DND-41 (cell line): ENCODE data around the gene KIAA1328.

Source experiments
- ATAC-seq: fragments of 200-7000 bp; cut with Tn5 transposase; 3 replicates; pipeline ENCODE4 v1.9.1; 2021; ENCODE audit warnings: low read depth; ENCODE audit not compliant: insufficient read depth
- DNase-seq: peaks from one replicate; pipeline ENCODE4 v3.0.0-alpha.2; 2020
- H2AFZ ChIP-seq: 2 replicates; pipeline ENCODE4 v1.6.0; 2012; ENCODE audit warnings: low read depth, low read length
- H3K27ac ChIP-seq: 2 replicates; pipeline ENCODE4 v1.5.1; 2012; ENCODE audit warnings: low read length, inconsistent platforms
- H3K27me3 ChIP-seq: fragments of 200-600 bp; sonication (generic); 2 replicates; pipeline ENCODE4 v1.6.0; 2012; ENCODE audit warnings: low read length, mild to moderate bottlenecking, inconsistent platforms; ENCODE audit not compliant: insufficient read depth, poor library complexity
- H3K36me3 ChIP-seq: 2 replicates; pipeline ENCODE4 v1.5.1; 2012; ENCODE audit warnings: low read length, inconsistent platforms; ENCODE audit not compliant: insufficient read depth
- H3K4me1 ChIP-seq: 2 replicates; pipeline ENCODE4 v1.5.1; 2012; ENCODE audit warnings: mild to moderate bottlenecking, low read length; ENCODE audit not compliant: insufficient read depth
- H3K4me2 ChIP-seq: 2 replicates; pipeline ENCODE4 v1.6.0; 2012; ENCODE audit warnings: mild to moderate bottlenecking, moderate library complexity, low read length, inconsistent platforms; ENCODE audit not compliant: insufficient read depth
- H3K4me3 ChIP-seq, 2 experiments: fragments of 200-600 bp in 1 of 2; shearing (Covaris generic) in 1 of 2; 2 replicates each; pipeline ENCODE4 v1.5.1; 2012 to 2016; ENCODE audit warnings: inconsistent platforms in 2 of 2, low read length in 2 of 2, mild to moderate bottlenecking in 2 of 2, low read depth in 1 of 2, moderate library complexity in 1 of 2
- H3K79me2 ChIP-seq: 2 replicates; pipeline ENCODE4 v1.6.0; 2012; ENCODE audit warnings: low read length, inconsistent platforms; ENCODE audit not compliant: insufficient read depth
- H3K9ac ChIP-seq: 2 replicates; pipeline ENCODE4 v1.6.0; 2012; ENCODE audit warnings: low read depth, mild to moderate bottlenecking, inconsistent platforms, low read length, moderate library complexity
- H3K9me3 ChIP-seq: 2 replicates; pipeline ENCODE4 v1.5.1; 2012; ENCODE audit warnings: low read length, moderate library complexity, mild to moderate bottlenecking, inconsistent platforms; ENCODE audit not compliant: insufficient read depth, severe bottlenecking
- H4K20me1 ChIP-seq: 2 replicates; pipeline ENCODE4 v1.6.0; 2012; ENCODE audit warnings: low read length; ENCODE audit not compliant: insufficient read depth
- CTCF ChIP-seq: IDR thresholded peaks from 2 replicates; pipeline ENCODE4 v1.5.1; 2012; ENCODE audit warnings: borderline replicate concordance, low read length, moderate library complexity, mild to moderate bottlenecking; ENCODE audit not compliant: poor library complexity, severe bottlenecking; ENCODE audit errors: extremely low read depth
- EZH2 ChIP-seq: IDR thresholded peaks from 3 replicates; pipeline ENCODE4 v1.6.1; 2012; ENCODE audit warnings: borderline replicate concordance, low read depth, mild to moderate bottlenecking, moderate library complexity, low read length, inconsistent platforms; ENCODE audit not compliant: severe bottlenecking

KIAA1328 gene

GRCh38 chr18:37006742-37007141, 177.8 kb downstream of the KIAA1328 start:
- DNase-seq (no peak), ATAC-seq (no peak)
- Histone ChIP-seq H4K20me1 (no peaks in the 10 kb centered on the region), H3K27ac (no peak overlapping the region), H3K9ac (no peak overlapping the region), H3K4me2 (no peak overlapping the region), H3K4me3 (no peak overlapping the region), H3K79me2 (no peaks in the 10 kb centered on the region), H3K4me1 (no peaks in the 10 kb centered on the region), H2AFZ (no peak overlapping the region), H3K9me3 (no peaks in the 10 kb centered on the region), H3K36me3 (no peaks in the 10 kb centered on the region), H3K27me3 (no peaks in the 10 kb centered on the region)
- TF ChIP-seq CTCF: no peak
- TF ChIP-seq EZH2: no peak

GRCh38 chr18:37012452-37012851, 183.5 kb downstream of the KIAA1328 start:
- Histone ChIP-seq H3K27me3 (no peaks in the 10 kb centered on the region), H2AFZ (no peak overlapping the region), H3K27ac (no peak overlapping the region), H3K4me2 (no peak overlapping the region), H3K9ac (no peak overlapping the region), H3K4me3 (no peak overlapping the region), H3K79me2 (no peaks in the 10 kb centered on the region), H3K9me3 (no peaks in the 10 kb centered on the region), H3K36me3 (no peaks in the 10 kb centered on the region), H3K4me1 (no peaks in the 10 kb centered on the region), H4K20me1 (no peaks in the 10 kb centered on the region)
- TF ChIP-seq EZH2 (no peak), CTCF (no peak)
- ATAC-seq: no peak
- DNase-seq: no peak

- Histone ChIP-seq H3K4me2 (no peak overlapping the region), H3K4me3 (no peak overlapping the region)
Observed at GRCh38 chr18:37019157-37019827, 190.4 kb downstream of the KIAA1328 start.

More at GRCh38 chr18:37019157-37019827, 190.4 kb downstream of the KIAA1328 start:
- H4K20me1 ChIP-seq: no peaks in the 10 kb centered on the region
- no peaks in the 10 kb centered on the region for H3K27me3 ChIP-seq
- no peak overlapping the region for H2AFZ ChIP-seq
- H3K9me3 ChIP-seq: peaks cover 4% of the 10 kb centered on the region
- ATAC-seq: no peak
- no peaks in the 10 kb centered on the region for H3K4me1 ChIP-seq
- no peak overlapping the region for H3K27ac ChIP-seq
- no peak overlapping the region for H3K9ac ChIP-seq
- H3K36me3 ChIP-seq: peaks cover 5% of the 10 kb centered on the region; the same call in 1 of the 2 replicates
- no peak for DNase-seq
- H3K79me2 ChIP-seq: no peaks in the 10 kb centered on the region
- peak; percentile 37 for TF ChIP-seq CTCF
- TF ChIP-seq EZH2: no peak
